ENCODE data around the gene MEGF11. TPM values are rescaled to one million over a fixed set of nuclear protein-coding genes. Genes with fewer than 3 reads are reported as not detected.

The MEGF11 gene
- total and polyA plus RNA-seq, 2 donors: 0.11 to 0.13 TPM

GRCh38 chr15:66240240-66240794 lies 13.2 kb downstream of the MEGF11 start:
- Histone ChIP-seq H3K4me3 (ENCODE audit: low read depth, low read length) (no peak overlapping the region), H3K36me3 (ENCODE audit: insufficient read depth) (no peaks in the 10 kb centered on the region), H3K27ac (ENCODE audit: low read depth) (no peak overlapping the region), H3K4me1 (ENCODE audit: insufficient read depth) (no peaks in the 10 kb centered on the region)
- no peak for DNase-seq (ENCODE audit: extremely low spot score)
- WGBS: 86% methylated on average over 9 of the region's 9 CpGs

- DNase-seq (ENCODE audit: extremely low spot score): no peak
- WGBS: 93% methylated on average over 4 of the region's 4 CpGs
- Histone ChIP-seq H3K36me3 (ENCODE audit: insufficient read depth) (no peaks in the 10 kb centered on the region), H3K4me3 (ENCODE audit: low read depth, low read length) (no peak overlapping the region), H3K4me1 (ENCODE audit: insufficient read depth) (no peaks in the 10 kb centered on the region), H3K27ac (ENCODE audit: low read depth) (no peak overlapping the region)
Measured at GRCh38 chr15:66239514-66239913, 14.0 kb downstream of the MEGF11 start.

- Histone ChIP-seq H3K4me1 (ENCODE audit: insufficient read depth) (no peaks in the 10 kb centered on the region), H3K27ac (ENCODE audit: low read depth) (no peak overlapping the region), H3K4me3 (ENCODE audit: low read depth, low read length) (no peak overlapping the region), H3K36me3 (ENCODE audit: insufficient read depth) (no peaks in the 10 kb centered on the region)
- DNase-seq (ENCODE audit: extremely low spot score): no peak
- 84% methylated on average over 5 of the region's 5 CpGs for WGBS
Measured at GRCh38 chr15:66238318-66238717, 15.2 kb downstream of the MEGF11 start.

GRCh38 chr15:66237513-66238235 lies 15.9 kb downstream of the MEGF11 start:
- Histone ChIP-seq H3K4me3 (ENCODE audit: low read depth, low read length) (no peak overlapping the region), H3K36me3 (ENCODE audit: insufficient read depth) (no peaks in the 10 kb centered on the region), H3K27ac (ENCODE audit: low read depth) (no peak overlapping the region), H3K4me1 (ENCODE audit: insufficient read depth) (no peaks in the 10 kb centered on the region)
- no peak for DNase-seq (ENCODE audit: extremely low spot score)
- 66% methylated on average over 10 of the region's 10 CpGs for WGBS

GRCh38 chr15:66236806-66237375 lies 16.7 kb downstream of the MEGF11 start:
- Histone ChIP-seq H3K36me3 (ENCODE audit: insufficient read depth) (no peaks in the 10 kb centered on the region), H3K4me3 (ENCODE audit: low read depth, low read length) (no peak overlapping the region), H3K4me1 (ENCODE audit: insufficient read depth) (no peaks in the 10 kb centered on the region), H3K27ac (ENCODE audit: low read depth) (no peak overlapping the region)
- DNase-seq (ENCODE audit: extremely low spot score): no peak
- 64% methylated on average over 12 of the region's 12 CpGs for WGBS

- 73% methylated on average over 2 of the region's 2 CpGs for WGBS
Measured at GRCh38 chr15:66235866-66236265, 17.7 kb downstream of the MEGF11 start.

GRCh38 chr15:66234798-66235197 lies 18.8 kb downstream of the MEGF11 start:
- H3K36me3 ChIP-seq (ENCODE audit: insufficient read depth): no peaks in the 10 kb centered on the region
- DNase-seq (ENCODE audit: extremely low spot score): no peak
- 67% methylated on average over 9 of the region's 9 CpGs for WGBS

More at GRCh38 chr15:66235866-66236265, 17.7 kb downstream of the MEGF11 start:
- no peaks in the 10 kb centered on the region for H3K4me1 ChIP-seq (ENCODE audit: insufficient read depth)
- no peaks in the 10 kb centered on the region for H3K36me3 ChIP-seq (ENCODE audit: insufficient read depth)
- no peak for DNase-seq (ENCODE audit: extremely low spot score)
- H3K27ac ChIP-seq (ENCODE audit: low read depth): no peak overlapping the region
- no peak overlapping the region for H3K4me3 ChIP-seq (ENCODE audit: low read depth, low read length)

GRCh38 chr15:66233487-66234415 lies 19.8 kb downstream of the MEGF11 start:
- H3K4me3 ChIP-seq (ENCODE audit: low read depth, low read length): no peak overlapping the region
- DNase-seq (ENCODE audit: extremely low spot score): no peak
- no peaks in the 10 kb centered on the region for H3K36me3 ChIP-seq (ENCODE audit: insufficient read depth)
- no peak overlapping the region for H3K27ac ChIP-seq (ENCODE audit: low read depth)
- H3K4me1 ChIP-seq (ENCODE audit: insufficient read depth): no peaks in the 10 kb centered on the region
- WGBS: 73% methylated on average over 14 of the region's 14 CpGs

More at GRCh38 chr15:66234798-66235197, 18.8 kb downstream of the MEGF11 start:
- no peak overlapping the region for H3K27ac ChIP-seq (ENCODE audit: low read depth)
- H3K4me3 ChIP-seq (ENCODE audit: low read depth, low read length): no peak overlapping the region
- no peaks in the 10 kb centered on the region for H3K4me1 ChIP-seq (ENCODE audit: insufficient read depth)

GRCh38 chr15:66232267-66232625 lies 21.3 kb downstream of the MEGF11 start:
- 73% methylated on average over 3 of the region's 3 CpGs for whole genome bisulfite sequencing
- H3K36me3 ChIP-seq (ENCODE audit: insufficient read depth): no peaks in the 10 kb centered on the region
- no peak for DNase-seq (ENCODE audit: extremely low spot score)
- no peak overlapping the region for H3K27ac ChIP-seq (ENCODE audit: low read depth)
- H3K4me1 ChIP-seq (ENCODE audit: insufficient read depth): no peaks in the 10 kb centered on the region
- no peak overlapping the region for H3K4me3 ChIP-seq (ENCODE audit: low read depth, low read length)

GRCh38 chr15:66231394-66232266 lies 21.9 kb downstream of the MEGF11 start:
- 56% methylated on average over 8 of the region's 8 CpGs for WGBS
- Histone ChIP-seq H3K36me3 (ENCODE audit: insufficient read depth) (no peaks in the 10 kb centered on the region), H3K4me3 (ENCODE audit: low read depth, low read length) (no peak overlapping the region), H3K4me1 (ENCODE audit: insufficient read depth) (no peaks in the 10 kb centered on the region), H3K27ac (ENCODE audit: low read depth) (no peak overlapping the region)
- no peak for DNase-seq (ENCODE audit: extremely low spot score)

GRCh38 chr15:66229790-66230465 lies 23.6 kb downstream of the MEGF11 start:
- Histone ChIP-seq H3K4me1 (ENCODE audit: insufficient read depth) (no peaks in the 10 kb centered on the region), H3K27ac (ENCODE audit: low read depth) (no peak overlapping the region), H3K4me3 (ENCODE audit: low read depth, low read length) (no peak overlapping the region), H3K36me3 (ENCODE audit: insufficient read depth) (no peaks in the 10 kb centered on the region)
- 63% methylated on average over 6 of the region's 6 CpGs for WGBS
- no peak for DNase-seq (ENCODE audit: extremely low spot score)
